Measurements from ENCODE around the gene SHROOM1.
"Not testable (repeated sequence)": the region's sequence is repeated elsewhere in the genome, so short reads cannot be mapped to it uniquely, and the experiment has no call there.

Gene SHROOM1, protein sequence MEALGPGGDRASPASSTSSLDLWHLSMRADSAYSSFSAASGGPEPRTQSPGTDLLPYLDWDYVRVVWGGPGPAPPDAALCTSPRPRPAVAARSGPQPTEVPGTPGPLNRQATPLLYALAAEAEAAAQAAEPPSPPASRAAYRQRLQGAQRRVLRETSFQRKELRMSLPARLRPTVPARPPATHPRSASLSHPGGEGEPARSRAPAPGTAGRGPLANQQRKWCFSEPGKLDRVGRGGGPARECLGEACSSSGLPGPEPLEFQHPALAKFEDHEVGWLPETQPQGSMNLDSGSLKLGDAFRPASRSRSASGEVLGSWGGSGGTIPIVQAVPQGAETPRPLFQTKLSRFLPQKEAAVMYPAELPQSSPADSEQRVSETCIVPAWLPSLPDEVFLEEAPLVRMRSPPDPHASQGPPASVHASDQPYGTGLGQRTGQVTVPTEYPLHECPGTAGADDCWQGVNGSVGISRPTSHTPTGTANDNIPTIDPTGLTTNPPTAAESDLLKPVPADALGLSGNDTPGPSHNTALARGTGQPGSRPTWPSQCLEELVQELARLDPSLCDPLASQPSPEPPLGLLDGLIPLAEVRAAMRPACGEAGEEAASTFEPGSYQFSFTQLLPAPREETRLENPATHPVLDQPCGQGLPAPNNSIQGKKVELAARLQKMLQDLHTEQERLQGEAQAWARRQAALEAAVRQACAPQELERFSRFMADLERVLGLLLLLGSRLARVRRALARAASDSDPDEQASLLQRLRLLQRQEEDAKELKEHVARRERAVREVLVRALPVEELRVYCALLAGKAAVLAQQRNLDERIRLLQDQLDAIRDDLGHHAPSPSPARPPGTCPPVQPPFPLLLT

DNA sequence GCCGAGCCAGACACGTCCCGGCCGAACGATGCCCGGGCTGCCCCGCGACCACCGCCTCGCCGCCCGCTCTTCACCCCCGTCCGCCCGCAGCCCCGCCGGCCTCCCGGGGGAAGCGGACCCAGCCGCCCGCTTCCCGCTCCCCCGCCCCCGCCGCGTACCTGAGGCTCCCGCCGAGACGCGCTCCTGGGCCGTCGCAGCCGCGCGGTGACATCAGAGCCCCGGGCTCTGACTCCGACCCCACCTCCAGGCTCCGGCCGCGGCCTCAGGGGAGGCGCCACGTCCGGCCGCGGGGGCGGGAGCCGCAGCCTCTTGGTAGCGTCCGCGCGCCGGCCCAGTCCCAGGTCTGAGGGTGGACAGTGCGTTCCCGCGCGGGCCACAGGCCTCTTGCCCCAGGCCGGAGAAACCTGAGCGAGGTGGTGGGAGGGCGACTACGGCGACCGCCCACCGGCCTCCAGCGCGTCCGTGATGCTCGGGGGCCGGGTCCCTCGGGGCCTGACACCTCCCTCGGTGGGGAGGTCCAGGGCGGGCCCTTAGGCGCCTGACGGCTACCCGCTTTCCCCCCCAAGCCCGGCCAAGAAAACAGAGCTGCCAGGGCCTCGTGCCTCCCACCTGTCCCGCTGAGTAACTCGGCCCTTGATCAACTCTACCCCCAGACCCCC lies at the start of gene SHROOM1:
Gene SHROOM1, minus strand, starts transcription at position 212 of the 659 bp plus-strand sequence. CDS start 4,507 bp downstream, outside the sequence.
- DNase-seq: peak; percentile 40

DNA sequence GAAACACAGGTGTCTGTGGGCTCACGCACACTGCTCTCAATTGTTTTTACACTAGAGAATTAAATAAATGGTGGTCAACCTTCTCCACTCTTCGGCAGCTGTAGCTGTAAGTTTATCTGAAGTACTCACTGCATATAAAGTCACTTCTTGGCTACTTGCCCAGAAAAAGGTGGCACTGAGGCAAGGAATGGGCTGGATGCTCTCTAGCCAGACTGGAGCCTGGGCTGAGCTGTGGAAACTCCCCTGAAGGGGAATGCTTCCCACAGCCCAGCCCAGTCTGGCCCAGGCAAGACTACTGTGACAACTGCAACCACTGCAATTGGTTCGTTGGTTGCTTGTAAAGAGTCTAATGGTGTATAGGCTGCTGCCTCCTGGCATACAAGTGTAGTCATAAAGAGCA lies 47.5 kb upstream of the SHROOM1 start:
- no peak for DNase-seq

DNA sequence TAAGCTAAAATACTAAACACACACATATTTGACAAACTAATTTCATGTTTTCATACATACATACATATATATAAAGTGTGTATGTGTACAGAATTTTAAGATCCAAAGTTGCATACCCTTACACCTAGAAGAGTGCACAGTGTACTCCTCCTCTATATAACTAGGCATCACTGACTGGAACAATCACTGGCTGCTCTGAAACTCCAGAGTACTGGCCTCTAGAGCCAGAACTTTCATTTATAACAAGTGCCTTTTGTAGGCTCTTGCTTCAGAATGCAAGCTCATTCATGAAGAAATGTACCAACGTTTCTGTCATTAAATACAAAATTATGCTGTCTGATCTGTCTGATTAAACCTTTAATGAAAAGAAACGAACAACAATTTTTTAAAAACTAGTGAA lies 47.0 kb upstream of the SHROOM1 start:
- no peak for DNase-seq

DNA sequence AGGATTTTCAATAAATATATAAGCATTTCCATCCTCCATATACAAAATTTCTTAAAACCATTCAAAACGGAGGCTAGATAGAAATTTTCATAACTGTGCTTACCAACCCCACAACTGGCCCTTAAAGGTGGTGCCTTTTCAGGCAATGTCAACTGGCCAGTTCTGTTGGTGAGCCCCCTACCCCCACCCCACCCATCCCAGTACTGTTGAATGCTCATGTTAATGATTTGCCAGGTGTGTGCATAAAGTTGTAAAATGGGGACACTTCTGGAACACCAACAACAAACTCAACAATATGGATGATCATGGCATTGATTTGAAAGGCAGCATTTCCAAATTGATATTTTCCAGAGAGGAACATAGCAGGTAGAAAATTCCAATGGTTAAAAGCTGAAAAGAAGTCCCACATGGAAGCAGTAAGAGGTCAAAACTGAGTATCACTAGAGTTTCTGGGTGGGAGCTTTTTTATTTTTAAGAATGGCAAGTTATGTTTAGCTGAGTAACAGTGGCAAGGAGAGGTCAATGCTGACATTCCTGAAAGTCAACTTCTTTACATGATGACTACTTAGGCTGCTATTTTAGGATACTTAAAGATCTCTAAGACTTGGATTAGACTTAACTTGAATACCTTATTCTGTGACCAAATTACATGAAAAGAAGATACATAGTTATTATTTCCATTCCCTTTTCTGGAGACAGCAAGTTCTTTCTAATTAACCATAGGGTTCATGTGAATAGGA lies 45.7 kb upstream of the SHROOM1 start:
- no peak for DNase-seq

DNA sequence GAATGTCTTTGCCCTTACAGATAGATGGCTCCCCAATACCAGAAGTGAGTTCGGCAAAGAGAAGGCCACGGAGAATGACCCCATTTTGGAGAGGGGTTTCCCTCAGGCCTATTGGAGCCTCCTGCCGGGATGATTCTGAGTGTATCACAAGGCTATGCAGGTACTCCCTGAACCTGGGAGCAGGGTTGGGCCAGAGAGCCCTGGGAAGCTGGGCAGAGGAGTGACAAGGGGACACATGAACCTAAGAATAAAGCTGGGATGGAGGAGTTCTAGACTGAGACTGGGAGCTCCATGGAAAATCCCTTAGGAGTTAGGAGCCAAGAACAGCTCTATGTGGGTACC lies 43.5 kb upstream of the SHROOM1 start:
- no peak for DNase-seq

DNA sequence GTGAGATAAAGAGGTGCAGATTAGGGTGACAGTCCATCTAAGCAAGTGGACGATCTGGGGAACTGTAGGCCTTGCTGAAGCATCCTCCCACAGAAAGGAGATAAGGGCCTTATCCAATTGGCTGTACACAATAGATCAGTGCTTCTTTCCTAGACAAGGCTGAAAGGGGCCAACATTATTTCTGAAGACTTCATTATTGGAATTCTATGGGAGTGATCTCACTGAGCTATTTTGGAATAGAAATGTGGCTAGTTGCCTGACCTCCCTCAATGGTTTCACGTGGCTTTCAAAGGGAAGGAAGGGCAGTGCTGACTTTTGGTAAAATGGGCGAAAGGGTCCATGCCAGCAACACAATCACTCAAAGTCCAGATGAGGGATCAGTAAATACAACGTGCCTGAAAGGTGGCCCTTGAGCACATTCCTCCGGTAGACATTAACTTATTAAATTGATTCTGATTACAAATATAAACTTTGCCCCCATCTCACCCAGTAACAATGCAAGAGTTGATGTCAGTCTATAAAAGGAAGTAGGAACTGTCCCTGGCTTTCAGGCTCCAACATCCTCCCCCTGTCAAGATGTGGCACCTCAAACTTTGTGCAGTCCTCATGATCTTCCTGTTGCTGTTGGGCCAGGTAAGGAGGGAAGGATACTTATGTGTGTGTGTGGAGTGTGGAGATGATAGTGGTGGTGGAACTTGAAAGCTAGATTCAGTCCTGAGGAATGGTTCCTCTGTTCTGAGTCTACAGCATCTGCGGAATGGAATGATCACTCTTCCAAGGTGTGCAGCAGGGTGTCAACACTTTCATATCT lies 42.9 kb upstream of the SHROOM1 start, which contains the start of gene LEAP2:
Gene LEAP2, plus strand, starts transcription at position 550 of the 811 bp plus-strand sequence. Its CDS starts 27 bp downstream, at position 577.
- DNase-seq: no peak

DNA sequence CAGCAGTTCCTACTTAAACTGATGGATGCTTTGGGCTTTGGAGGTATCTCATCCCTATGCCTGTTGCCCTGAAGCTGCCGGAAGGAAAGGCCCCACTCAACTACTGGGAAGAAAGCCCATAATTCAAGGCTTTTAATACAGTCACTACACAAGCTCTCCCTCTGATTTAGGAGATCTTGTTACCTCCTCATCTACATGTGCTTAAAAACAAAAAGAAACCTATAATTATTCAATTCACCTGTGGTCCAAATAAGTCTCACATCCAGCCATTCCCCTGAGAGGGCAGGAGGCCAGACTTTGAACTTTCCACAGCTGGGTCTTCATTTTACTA lies 42.3 kb upstream of the SHROOM1 start:
- no peak for DNase-seq

DNA sequence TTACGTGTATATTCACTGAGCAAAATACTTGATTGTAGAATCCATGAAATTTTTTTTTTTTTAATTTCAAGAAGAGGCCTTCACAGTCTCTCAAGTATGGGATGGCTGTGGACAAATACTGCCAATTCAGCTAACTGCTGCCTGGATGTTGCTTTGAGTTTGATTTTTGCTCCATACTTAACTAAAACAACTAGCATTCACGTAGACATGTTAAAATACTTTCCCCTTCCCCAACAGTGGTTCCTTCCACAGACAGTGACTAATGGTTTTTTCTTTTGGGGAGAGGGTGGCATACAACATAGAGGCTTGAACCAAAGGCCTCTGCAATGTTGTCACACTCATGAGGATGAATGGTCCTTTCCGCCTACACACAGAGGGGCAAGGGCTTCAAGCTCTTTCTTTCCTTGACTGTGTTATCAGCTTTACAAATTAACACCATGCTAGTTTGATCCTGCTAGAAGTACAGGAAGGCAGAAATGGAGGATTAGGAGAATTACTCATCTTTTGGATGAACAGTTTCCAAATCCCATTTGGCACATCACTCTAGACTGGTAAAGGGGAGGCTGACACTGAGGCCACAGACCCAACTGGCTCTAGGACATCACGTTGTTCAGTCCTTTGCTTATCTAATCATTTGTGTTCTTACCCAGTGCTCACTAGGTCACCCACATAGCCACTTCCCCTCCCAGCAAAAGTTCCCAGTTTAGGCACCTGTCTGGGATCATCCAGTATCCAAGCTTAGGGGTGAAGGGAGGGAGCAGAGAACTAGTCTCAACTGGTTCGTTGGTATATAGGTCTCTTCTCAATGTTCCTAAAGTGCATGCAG lies 41.2 kb upstream of the SHROOM1 start:
- DNase-seq: no peak

DNA sequence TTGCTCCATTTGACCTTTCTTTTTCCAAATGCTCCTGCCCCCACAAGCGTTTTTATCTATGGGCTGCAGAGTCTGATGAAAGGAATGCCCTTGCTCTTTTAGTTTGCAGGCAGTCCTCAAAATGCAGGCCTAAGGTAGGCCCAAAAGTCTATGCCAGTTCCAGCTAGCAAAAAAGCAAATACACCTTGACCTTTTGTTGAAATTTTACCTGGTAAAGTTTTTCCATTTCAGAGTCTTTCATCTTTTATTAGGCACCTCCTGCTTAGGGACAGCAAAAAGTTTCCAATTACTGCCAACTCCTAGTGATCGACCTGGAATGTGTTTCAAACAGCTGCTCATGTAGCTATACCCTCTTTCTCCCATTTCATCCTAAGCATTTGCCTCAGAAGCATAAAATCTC lies 40.4 kb upstream of the SHROOM1 start:
- DNase-seq: no peak

DNA sequence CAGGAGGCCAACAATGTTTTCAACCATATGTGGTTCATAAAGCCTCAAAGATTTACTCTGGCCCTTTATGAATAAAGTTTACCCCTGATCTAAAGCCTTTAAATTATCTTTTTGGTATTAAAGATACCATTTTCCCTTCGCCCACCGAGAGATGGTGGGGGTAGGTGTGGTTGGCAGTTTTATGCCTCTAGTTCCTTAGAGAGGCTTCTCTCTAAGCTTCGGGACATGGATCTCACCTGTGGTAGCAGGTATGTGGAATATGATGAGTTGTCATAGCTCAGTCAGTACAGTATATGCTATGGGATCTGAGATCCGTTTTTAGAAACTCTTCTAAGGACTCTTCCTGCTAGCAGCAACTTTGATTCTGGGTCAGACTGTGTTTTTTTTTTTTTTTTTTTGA lies 38.3 kb upstream of the SHROOM1 start:
- no peak for DNase-seq

DNA sequence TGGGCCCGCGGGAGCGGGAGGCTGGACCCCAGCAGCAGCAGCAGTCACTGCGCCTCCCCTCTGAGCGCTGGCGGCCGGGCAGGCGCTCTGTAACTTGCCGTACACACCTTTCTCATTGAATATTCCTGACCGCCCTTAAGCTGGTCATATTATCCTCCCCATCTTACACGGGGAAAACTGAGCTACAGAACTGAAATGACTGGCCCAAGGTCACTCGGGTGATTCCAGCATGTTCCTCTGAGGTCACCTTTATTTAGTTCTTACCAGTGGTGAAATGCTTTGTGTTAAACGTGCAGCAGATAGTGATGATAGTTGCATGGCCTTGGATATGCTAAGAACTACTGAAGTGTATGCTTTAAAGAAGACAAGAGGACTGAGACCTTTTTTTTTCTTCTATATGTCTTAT lies 36.6 kb upstream of the SHROOM1 start:
- no peak for DNase-seq

DNA sequence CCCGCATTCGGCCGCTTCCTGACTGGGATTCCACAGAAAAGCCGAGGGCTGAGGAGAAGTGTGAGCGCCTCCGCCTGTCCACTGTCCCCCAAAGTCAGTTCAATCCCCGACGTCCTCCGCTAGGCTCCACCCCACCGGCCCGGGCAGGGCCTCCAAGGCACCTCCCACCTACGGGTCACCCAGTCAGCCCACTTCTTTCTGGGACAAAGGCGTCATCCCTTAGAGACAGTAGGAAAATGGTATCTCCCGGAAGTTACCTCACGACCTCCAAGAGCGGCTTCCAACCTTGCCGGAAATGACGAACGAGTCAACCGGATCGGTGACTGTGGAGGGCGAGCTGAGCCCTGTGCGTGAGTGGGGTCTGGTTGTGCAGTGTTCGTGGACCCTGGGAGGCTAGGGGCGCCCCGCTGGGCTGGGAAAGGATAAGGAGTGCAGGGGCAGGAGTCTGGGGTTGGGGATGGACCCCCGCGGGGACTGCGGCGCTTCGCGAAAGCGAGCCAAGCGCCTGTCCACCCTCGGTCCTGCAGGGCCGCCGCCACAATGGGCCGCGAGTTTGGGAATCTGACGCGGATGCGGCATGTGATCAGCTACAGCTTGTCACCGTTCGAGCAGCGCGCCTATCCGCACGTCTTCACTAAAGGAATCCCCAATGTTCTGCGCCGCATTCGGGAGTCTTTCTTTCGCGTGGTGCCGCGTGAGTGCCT lies 36.0 kb upstream of the SHROOM1 start, which contains the start of the genes GDF9 and UQCRQ:
Gene GDF9, minus strand, starts transcription at position 128 of the 704 bp plus-strand sequence. CDS start 1,936 bp downstream, outside the sequence.
Gene UQCRQ, plus strand, starts transcription at position 301 of the 704 bp plus-strand sequence. Its CDS starts 240 bp downstream, at position 541.
- peak; percentile 92 for DNase-seq

DNA sequence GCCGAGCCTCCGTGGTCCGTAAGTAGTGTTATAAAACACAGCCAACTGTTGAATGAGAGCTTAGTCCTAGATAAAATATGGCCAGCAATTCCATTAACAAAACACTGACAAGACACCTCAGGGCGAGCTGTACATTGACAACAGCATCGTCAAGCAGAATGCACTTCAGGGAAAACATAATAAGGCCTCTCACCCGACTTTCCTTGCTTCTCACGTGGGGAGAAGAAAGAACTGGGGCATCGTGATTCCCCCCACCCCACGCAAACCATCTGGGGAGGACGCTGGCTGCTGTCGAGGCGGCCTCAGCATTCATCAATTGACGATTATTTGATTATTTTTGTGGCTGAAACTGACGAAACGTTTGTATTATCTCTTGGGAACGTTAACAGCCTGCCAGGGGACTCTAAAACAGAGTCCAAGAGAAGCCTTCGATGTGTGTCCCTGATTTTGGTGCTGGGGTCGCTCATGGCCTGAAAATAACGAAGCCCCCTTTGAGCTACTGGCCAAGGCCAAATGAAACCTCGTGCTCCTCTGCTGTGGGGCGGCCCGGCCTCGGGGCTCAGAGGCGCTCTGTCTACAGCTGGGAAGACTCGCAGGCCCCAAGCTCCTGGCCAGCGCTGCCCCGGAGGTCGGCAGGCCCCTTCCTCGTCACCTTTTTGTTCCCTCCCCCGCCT lies 35.4 kb upstream of the SHROOM1 start:
- no peak for DNase-seq

DNA sequence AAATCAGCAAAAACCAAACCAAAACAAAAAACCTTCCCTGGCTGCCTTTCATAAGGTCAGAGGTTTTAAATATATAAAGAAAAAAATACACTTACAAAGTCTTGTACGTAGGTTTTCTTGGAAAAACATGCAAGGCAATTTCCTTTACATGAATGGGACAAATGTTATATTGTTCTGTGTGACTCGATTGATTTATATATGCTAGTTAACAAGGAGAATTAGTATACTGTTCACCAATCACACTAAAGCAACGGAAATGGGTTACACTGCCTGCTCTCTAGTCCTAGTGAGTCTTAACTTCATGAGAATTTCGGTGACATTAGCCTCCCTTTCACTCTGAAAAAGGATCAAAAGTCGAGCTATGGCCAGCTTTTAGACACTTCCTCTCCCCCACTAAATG lies 30.3 kb upstream of the SHROOM1 start:
- no peak for DNase-seq

DNA sequence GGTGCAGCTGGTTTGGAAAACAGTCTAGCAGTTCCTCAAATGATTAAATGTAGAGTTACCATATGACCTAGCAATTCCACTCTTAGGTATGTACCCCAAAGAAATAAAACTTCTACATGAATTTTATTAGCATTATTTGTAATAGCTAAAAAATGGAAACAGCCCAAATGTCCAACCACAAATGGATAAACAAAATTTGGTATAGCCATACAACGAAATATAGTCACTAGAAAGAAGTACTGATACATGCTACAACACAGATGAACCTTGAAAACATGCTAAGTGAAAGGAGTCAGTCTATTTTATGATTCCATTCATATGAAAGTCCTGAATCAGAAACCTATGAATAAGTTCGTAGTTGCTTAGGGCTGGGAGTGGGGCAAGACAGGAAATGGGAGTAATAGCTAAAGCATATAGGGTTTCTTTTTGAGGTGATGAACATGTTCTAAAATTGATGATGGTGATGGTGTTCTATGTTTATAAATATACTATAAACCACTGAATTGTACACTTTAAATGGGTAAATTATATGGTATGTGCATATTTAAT lies 29.5 kb upstream of the SHROOM1 start:
- DNase-seq: no peak

DNA sequence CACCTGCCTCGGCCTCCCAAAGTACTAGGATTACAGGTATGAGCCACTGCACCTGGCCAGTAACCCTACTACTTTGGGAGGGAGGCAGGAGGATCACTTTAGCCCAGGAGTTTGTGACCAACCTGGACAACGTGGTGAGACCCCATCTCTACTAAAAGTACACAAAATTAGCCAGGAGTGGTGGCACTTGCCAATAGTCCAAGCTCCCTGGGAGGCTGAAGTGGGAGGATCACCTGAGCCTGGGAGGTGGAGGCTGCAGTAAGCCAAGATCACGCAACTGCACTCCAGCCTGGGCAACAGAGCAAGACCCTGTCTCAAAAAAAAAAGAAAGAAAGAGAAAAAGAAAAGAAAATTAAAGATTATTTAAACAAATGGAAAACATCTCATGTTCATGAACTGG lies 25.6 kb upstream of the SHROOM1 start:
- DNase-seq: no peak

DNA sequence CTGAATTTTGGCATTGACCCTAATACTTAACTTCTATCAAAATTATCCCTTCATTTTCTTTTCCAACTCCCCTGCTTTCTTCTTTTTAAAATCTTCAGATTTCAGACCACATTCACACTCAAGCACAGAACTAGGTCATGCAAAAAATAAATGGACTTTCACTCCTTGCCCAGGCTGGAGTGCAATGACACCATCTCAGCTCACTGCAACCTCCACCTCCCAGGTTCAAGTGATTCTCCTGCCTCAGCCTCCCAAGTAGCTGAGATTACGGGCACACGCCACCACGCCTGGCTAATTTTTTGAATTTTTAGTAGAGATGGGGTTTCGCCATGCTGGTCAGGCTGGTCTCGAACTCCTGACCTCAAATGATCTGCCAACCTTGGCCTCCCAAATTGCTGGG lies 24.5 kb upstream of the SHROOM1 start:
- DNase-seq: not testable (repeated sequence)

DNA sequence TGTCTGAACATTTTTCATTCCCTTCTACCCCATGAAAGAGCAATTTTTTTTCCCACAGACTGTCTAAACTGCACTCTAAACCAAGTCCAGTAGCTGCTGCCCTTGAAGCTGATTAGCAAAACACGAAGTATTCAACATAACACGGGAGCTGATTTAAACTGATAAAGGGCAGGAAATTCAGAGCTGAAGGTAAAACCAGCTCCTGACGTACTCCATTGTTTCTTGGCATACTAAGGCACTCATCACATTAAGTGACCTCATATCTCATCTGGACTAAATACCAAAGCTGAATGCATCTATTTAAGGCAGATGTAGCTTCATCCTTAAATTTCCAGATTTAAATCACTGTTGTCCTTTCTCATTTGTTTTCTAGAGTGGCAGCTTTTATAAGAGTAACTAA lies 23.9 kb upstream of the SHROOM1 start:
- no peak for DNase-seq

DNA sequence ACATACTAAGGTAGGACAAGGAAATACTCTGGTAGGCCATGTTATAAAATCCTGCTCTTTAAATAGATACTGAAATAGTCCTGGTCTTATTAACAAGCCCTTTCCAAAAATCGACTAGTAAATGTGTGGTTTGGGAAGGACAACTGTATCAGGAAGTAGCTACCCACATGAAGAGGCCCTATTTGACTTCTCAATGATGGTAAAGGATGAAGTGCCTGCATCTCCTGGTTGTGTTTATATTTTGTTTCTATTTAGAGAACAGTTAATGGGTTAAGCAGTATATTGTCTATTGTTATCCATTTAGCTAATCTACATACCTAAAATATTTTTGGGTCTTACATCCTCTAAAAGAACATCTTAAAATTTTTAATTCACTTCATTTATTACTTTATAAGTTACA lies 23.3 kb upstream of the SHROOM1 start:
- no peak for DNase-seq
